OCI-LY1 (cell line): Measurements from ENCODE around the gene CTXN1.

ENCODE experiments used
- H2AFZ ChIP-seq: fragments of 200-600 bp; sonication (generic), shearing (Covaris generic); 2 replicates; pipeline ENCODE4 v1.6.0; 2014; ENCODE audit warnings: antibody characterized with exemption, mild to moderate bottlenecking, low read length
- H3F3A ChIP-seq: fragments of 200-600 bp; sonication (generic), shearing (Covaris generic); 2 replicates; pipeline ENCODE4 v1.6.0; 2014; ENCODE audit warnings: mild to moderate bottlenecking, antibody characterized with exemption, low read length, moderate library complexity; ENCODE audit not compliant: insufficient read depth
- H3K27ac ChIP-seq: fragments of 200-600 bp; sonication (generic); 2 replicates; pipeline ENCODE4 v1.5.1; 2014; ENCODE audit warnings: low read length, mixed run types, mild to moderate bottlenecking, low read depth; ENCODE audit not compliant: poor library complexity, severe bottlenecking
- H3K27me3 ChIP-seq: fragments of 200-600 bp; sonication (generic); 2 replicates; pipeline ENCODE4 v1.6.0; 2014; ENCODE audit warnings: antibody characterized with exemption, mild to moderate bottlenecking, low read length, moderate library complexity; ENCODE audit not compliant: insufficient read depth
- H3K36me3 ChIP-seq: fragments of 200-600 bp; sonication (generic); 2 replicates; pipeline ENCODE4 v1.6.1; 2014; ENCODE audit warnings: mild to moderate bottlenecking, antibody characterized with exemption, low read length, moderate library complexity, mixed read lengths; ENCODE audit not compliant: insufficient read depth
- H3K4me1 ChIP-seq: fragments of 200-600 bp; sonication (generic); 2 replicates; pipeline ENCODE4 v1.5.1; 2014; ENCODE audit warnings: mild to moderate bottlenecking, low read length, moderate library complexity; ENCODE audit not compliant: insufficient read depth, severe bottlenecking
- H3K4me2 ChIP-seq: fragments of 200-600 bp; sonication (generic), shearing (Covaris generic); 2 replicates; pipeline ENCODE4 v1.6.1; 2014; ENCODE audit warnings: low read length
- H3K4me3 ChIP-seq: fragments of 200-600 bp; sonication (generic); 2 replicates; pipeline ENCODE4 v1.5.1; 2014; ENCODE audit warnings: low read length, low read depth, mild to moderate bottlenecking, mixed read lengths; ENCODE audit not compliant: poor library complexity, severe bottlenecking
- H3K79me2 ChIP-seq: fragments of 200-600 bp; shearing (Covaris generic); 2 replicates; pipeline ENCODE4 v1.6.1; 2016; ENCODE audit warnings: mixed run types, low read length, mixed read lengths; ENCODE audit not compliant: insufficient read depth
- H3K9ac ChIP-seq: fragments of 200-600 bp; sonication (generic), shearing (Covaris generic); 2 replicates; pipeline ENCODE4 v1.6.1; 2014; ENCODE audit warnings: mild to moderate bottlenecking, low read length, mixed read lengths
- H3K9me2 ChIP-seq: fragments of 200-600 bp; sonication (generic), shearing (Covaris generic); 2 replicates; pipeline ENCODE4 v1.6.1; 2014; ENCODE audit warnings: low read depth, mild to moderate bottlenecking, low read length, mixed read lengths
- H3K9me3 ChIP-seq: fragments of 200-600 bp; shearing (Covaris generic); 2 replicates; pipeline ENCODE4 v1.6.1; 2014; ENCODE audit warnings: low read length, mixed read lengths
- H4K20me1 ChIP-seq: fragments of 200-600 bp; sonication (generic), shearing (Covaris generic); 2 replicates; pipeline ENCODE4 v1.6.0; 2016; ENCODE audit warnings: mild to moderate bottlenecking, low read length; ENCODE audit not compliant: insufficient read depth
- CTCF ChIP-seq: fragments of 200-600 bp; sonication (generic), shearing (Covaris generic); IDR thresholded peaks from 2 replicates; pipeline ENCODE4 v1.5.1; 2017; ENCODE audit warnings: mild to moderate bottlenecking, antibody characterized with exemption, low read length, moderate library complexity, mixed read lengths
- EZH2 ChIP-seq: fragments of 200-600 bp; sonication (generic), shearing (Covaris generic); IDR thresholded peaks from 2 replicates; pipeline ENCODE4 v1.8.0; 2017; ENCODE audit warnings: borderline replicate concordance, mixed run types, mild to moderate bottlenecking, antibody characterized with exemption, low read length, moderate library complexity, mixed read lengths

The CTXN1 gene

DNA sequence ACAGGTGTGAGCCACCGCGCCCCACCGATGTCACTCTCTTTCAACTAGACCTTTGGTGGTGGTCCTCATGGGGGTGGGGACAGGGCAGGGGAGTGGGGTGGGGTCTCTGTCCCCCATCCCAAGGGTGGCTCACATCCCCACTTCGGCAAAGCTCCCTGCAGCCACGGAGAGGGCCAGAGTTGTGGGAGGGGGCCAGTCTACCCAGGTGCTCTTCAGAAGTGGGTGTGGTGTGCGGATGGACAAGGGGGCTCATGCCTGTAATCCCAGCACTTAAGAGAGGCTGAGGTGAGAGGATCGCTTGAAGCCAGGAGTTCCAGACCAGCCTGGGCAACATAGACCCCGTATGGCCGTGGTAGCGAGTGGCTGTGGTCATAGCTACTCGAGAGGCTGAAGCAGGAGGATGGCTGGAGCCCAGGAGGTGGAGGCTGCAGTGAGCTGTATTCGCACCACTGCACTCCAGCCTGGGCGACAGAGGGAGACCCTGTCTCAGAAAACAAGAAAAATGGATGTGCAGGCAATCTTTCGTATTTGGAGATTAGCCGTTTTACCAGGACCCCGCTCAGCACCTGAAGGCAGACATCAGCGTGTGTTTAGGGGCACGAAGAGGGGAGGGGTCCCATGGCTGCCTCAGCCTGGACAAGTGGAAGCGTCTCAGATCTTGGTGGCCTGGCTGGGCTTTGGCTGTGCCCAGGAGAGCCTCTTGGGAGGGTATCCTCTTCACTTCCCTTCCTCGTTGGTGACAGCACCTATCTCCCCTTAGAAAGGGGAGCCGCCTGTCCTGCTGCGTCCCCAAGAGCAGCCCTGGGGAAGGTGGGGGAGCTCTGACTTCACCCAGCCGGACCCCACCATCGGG lies 10.5 kb downstream of the CTXN1 start:
- H4K20me1 ChIP-seq = no peaks in the 10 kb centered on the region
- peak overlapping the region; percentile 35 for H3K4me3 ChIP-seq
- H3K4me2 ChIP-seq = peak overlapping the region; percentile 49
- H3K27ac ChIP-seq = no peak overlapping the region
- H3K36me3 ChIP-seq = peaks cover 29% of the 10 kb centered on the region
- peaks cover 37% of the 10 kb centered on the region for H3K4me1 ChIP-seq
- no peaks in the 10 kb centered on the region for H3F3A ChIP-seq
- H2AFZ ChIP-seq = no peak overlapping the region
- TF ChIP-seq CTCF (no peak), EZH2 (no peak)
- no peak overlapping the region for H3K9ac ChIP-seq
- no peaks in the 10 kb centered on the region for H3K9me2 ChIP-seq
- H3K9me3 ChIP-seq = no peaks in the 10 kb centered on the region
- H3K79me2 ChIP-seq = no peaks in the 10 kb centered on the region
- peaks cover 4% of the 10 kb centered on the region; the same call in 1 of the 2 replicates for H3K27me3 ChIP-seq

DNA sequence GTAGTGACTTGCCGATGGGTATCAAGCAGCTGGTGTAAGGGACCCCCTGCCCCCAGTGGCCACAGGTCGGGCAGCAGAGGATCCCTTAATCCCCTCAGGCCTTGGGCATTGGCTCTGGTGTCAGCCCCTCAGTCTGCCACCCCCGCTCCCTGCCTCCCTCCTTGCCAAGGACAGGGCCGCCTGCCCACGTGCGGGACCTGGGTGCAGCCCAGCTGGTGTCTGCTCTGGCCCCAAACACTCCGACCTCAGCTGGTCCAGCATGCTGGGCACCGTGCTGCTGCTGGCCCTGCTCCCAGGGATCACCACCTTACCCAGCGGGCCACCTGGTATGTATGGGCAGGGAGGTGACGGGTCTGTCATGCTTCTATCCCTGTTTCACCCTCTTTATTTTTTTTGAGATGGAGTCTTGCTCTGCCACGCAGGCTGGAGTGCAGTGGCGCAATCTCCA lies 11.3 kb downstream of the CTXN1 start, which contains the start of gene TGFBR3L:
TSS of gene TGFBR3L (plus strand) at position 233 of the 448 bp plus-strand sequence.
- no peaks in the 10 kb centered on the region for H3K9me2 ChIP-seq
- peak within 1 kb of the TSS; percentile 49; the same call in 1 of the 2 replicates for H3K4me2 ChIP-seq
- H3K4me3 ChIP-seq = peak within 1 kb of the TSS; percentile 35
- H3K9me3 ChIP-seq = no peaks in the 10 kb centered on the region
- no peaks in the 10 kb centered on the region for H3K79me2 ChIP-seq
- H3K9ac ChIP-seq = no peak within 1 kb of the TSS
- H2AFZ ChIP-seq = no peak within 1 kb of the TSS
- no peaks in the 10 kb centered on the region for H3F3A ChIP-seq
- no peak within 1 kb of the TSS for H3K27ac ChIP-seq
- H3K4me1 ChIP-seq = peaks cover 34% of the 10 kb centered on the region
- no peak for TF ChIP-seq CTCF
- no peak for TF ChIP-seq EZH2
- peaks cover 36% of the 10 kb centered on the region for H3K36me3 ChIP-seq
- H4K20me1 ChIP-seq = no peaks in the 10 kb centered on the region
- peaks cover 4% of the 10 kb centered on the region; the same call in 1 of the 2 replicates for H3K27me3 ChIP-seq

- TF ChIP-seq CTCF = no peak
- TF ChIP-seq EZH2 = no peak
- H3K36me3 ChIP-seq = peaks cover 36% of the 10 kb centered on the region
- H2AFZ ChIP-seq = no peak overlapping the region
- peaks cover 4% of the 10 kb centered on the region; the same call in 1 of the 2 replicates for H3K27me3 ChIP-seq
- no peak overlapping the region for H3K4me2 ChIP-seq
- no peak overlapping the region for H3K9ac ChIP-seq
- no peaks in the 10 kb centered on the region for H3K9me3 ChIP-seq
- no peaks in the 10 kb centered on the region for H3F3A ChIP-seq
- H3K79me2 ChIP-seq = no peaks in the 10 kb centered on the region
- H4K20me1 ChIP-seq = no peaks in the 10 kb centered on the region
- no peak overlapping the region for H3K27ac ChIP-seq
- no peak overlapping the region for H3K4me3 ChIP-seq
- H3K9me2 ChIP-seq = no peaks in the 10 kb centered on the region
- peaks cover 28% of the 10 kb centered on the region for H3K4me1 ChIP-seq
These were observed 11.8 kb downstream of the CTXN1 start for GRCh38 chr19:7914099-7914498.
